Activated B cell treated with CpG ODN at 0.5 μM for 24 hours (primary cell): ENCODE results near the gene LAT. TPM values are rescaled to one million over a fixed set of nuclear protein-coding genes. Genes with fewer than 3 reads are reported as not detected.

Source experiments
- ATAC-seq: fragments of 200-7000 bp; cut with Tn5 transposase; one replicate; pipeline ENCODE4 v1.10.0; 2021; ENCODE audit warnings: low read depth, mild to moderate bottlenecking, moderate library complexity
- CTCF ChIA-PET: fragments of 350-600 bp; sonication (Branson Sonifier 250); formaldehyde crosslinking; loops from one replicate; lab custom pipeline; 2021; ENCODE audit warnings: antibody characterized with exemption; lab: Charles Lee
- POLR2A ChIA-PET: fragments of 350-600 bp; sonication (Branson Sonifier 250); formaldehyde crosslinking; loops from one replicate; lab custom pipeline; 2021; ENCODE audit warnings: antibody characterized with exemption; lab: Charles Lee
- DNase-seq: peaks from one replicate; pipeline ENCODE4 v3.0.0; 2022
- H3K27ac Mint-ChIP-seq: one replicate; pipeline ENCODE4 v1.8.0; 2020; ENCODE audit warnings: mixed read lengths
- H3K27me3 Mint-ChIP-seq: one replicate; pipeline ENCODE4 v1.8.0; 2021; ENCODE audit warnings: mixed read lengths
- H3K36me3 Mint-ChIP-seq: one replicate; pipeline ENCODE4 v1.8.0; 2021; ENCODE audit warnings: low read depth, mixed read lengths
- H3K4me1 Mint-ChIP-seq: one replicate; pipeline ENCODE4 v1.8.0; 2021; ENCODE audit warnings: mixed read lengths
- H3K4me3 Mint-ChIP-seq: one replicate; pipeline ENCODE4 v1.8.0; 2020; ENCODE audit warnings: mild to moderate bottlenecking, mixed read lengths
- H3K9me3 Mint-ChIP-seq: one replicate; pipeline ENCODE4 v1.8.0; 2020; ENCODE audit warnings: mixed read lengths
- intact Hi-C: fragments of 100-400 bp; cut with micrococcal nuclease; formaldehyde crosslinking; loops from one replicate; pipeline ENCODE4 v1.15.1; 2024
- total RNA-seq: library from RNA; stranded (reverse); gene quantifications from 2 replicates; pipeline ENCODE4 v1.2.3, GENCODE V29; 2022
- TF ChIP-seq, protein P1 (sequence below): fragments of 200-600 bp; IDR thresholded peaks from one replicate; pipeline ENCODE4 v1.8.0; 2022; ENCODE audit warnings: antibody characterized with exemption, mild to moderate bottlenecking

Gene LAT
- 3.8 and 6.2 TPM in 2 replicates for total RNA-seq

GRCh38 chr16:28984619-28985135 is at the start of gene LAT:
Gene LAT, plus strand, starts transcription at chr16:28985052. Its CDS starts 366 bp downstream, at chr16:28985418.
- Mint-ChIP-seq H3K4me1 (peaks cover 13% of the 10 kb centered on the region), H3K27me3 (no peaks in the 10 kb centered on the region), H3K27ac (no peak within 1 kb of the TSS), H3K36me3 (peaks cover 56% of the 10 kb centered on the region), H3K9me3 (peaks cover 7% of the 10 kb centered on the region), H3K4me3 (peak within 1 kb of the TSS; percentile 41)
- DNase-seq (no peak), ATAC-seq (peak; percentile 68)
- POLR2A ChIA-PET: interaction anchor here (0.5 to 1.7 kb wide), 11 partner anchors 8 to 1666 kb away, joined by 3 to 6 read pairs (median 3); partner anchors contain the start of genes ALDOA, KATNIP, PRR14 and SPNS1
- TF ChIP-seq, protein P1, sequence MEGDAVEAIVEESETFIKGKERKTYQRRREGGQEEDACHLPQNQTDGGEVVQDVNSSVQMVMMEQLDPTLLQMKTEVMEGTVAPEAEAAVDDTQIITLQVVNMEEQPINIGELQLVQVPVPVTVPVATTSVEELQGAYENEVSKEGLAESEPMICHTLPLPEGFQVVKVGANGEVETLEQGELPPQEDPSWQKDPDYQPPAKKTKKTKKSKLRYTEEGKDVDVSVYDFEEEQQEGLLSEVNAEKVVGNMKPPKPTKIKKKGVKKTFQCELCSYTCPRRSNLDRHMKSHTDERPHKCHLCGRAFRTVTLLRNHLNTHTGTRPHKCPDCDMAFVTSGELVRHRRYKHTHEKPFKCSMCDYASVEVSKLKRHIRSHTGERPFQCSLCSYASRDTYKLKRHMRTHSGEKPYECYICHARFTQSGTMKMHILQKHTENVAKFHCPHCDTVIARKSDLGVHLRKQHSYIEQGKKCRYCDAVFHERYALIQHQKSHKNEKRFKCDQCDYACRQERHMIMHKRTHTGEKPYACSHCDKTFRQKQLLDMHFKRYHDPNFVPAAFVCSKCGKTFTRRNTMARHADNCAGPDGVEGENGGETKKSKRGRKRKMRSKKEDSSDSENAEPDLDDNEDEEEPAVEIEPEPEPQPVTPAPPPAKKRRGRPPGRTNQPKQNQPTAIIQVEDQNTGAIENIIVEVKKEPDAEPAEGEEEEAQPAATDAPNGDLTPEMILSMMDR: no peak
- CTCF ChIA-PET: no interaction called here
- intact Hi-C loops: no loop called here

GRCh38 chr16:28935346-28935745 is 49.5 kb upstream of the LAT start:
- intact Hi-C loops: no loop called here
- no peaks in the 10 kb centered on the region for H3K9me3 Mint-ChIP-seq
- ChIA-PET CTCF (interaction anchor here (2.5 to 7.4 kb wide), 2 partner anchors 9 to 12 kb away, joined by 8 to 51 read pairs; no protein-coding TSS in a partner anchor), POLR2A (interaction anchor here (0.7 to 12.8 kb wide), 5 partner anchors 9 to 111 kb away, joined by 3 to 192 read pairs (median 7); partner anchors contain the start of gene RABEP2)
- peak overlapping the region; percentile 68 for H3K4me3 Mint-ChIP-seq
- H3K4me1 Mint-ChIP-seq: peaks cover 68% of the 10 kb centered on the region
- no peaks in the 10 kb centered on the region for H3K27me3 Mint-ChIP-seq
- H3K27ac Mint-ChIP-seq: peak overlapping the region; percentile 77
- peaks cover 69% of the 10 kb centered on the region for H3K36me3 Mint-ChIP-seq
- TF ChIP-seq, protein P1: no peak
- DNase-seq (no peak), ATAC-seq (no peak)

DNA sequence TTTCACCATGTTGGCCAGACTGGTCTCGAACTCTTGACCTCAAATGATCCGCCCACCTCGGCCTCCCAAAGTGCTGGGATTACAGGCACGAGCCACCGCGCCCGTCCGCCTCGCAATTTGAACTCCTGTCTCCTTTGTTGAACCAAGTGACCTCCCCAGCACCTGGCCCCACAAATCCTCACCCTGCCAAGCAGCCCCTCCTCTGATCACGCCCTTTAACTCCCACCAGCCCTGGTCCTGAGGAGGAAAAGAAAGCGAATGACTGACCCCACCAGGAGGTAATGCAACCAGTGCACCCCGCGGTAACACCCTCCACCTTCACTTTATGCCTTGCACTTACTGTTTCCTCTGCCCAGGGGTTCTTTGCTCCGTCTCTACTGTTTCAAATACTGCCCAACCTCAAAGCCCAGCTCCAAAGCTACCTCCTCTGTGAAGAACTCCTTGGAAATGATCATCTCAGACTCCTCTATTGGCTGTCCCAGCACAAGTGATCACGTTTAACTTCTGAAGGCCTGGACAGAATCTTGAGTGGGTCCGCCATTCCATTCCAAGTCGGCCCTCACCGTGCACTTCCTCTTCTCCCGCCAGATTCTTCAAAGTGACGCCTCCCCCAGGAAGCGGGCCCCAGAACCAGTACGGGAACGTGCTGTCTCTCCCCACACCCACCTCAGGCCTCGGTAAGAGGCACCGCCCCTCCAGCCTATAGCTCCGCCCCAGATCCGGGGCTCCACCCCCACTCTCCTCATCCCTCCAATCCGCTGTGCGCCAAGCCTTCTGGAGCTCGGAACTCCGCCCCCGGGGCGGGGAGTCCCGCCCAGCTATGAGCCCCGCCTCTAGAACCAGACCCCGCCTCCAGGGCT is 48.7 kb upstream of the LAT start:
- CTCF ChIA-PET: interaction anchor here (0.9 to 7.4 kb wide), 3 partner anchors 8 to 13 kb away, joined by 6 to 51 read pairs (median 8); no protein-coding TSS in a partner anchor
- TF ChIP-seq, protein P1: no peak
- peak overlapping the region; percentile 77 for H3K27ac Mint-ChIP-seq
- intact Hi-C loops: loop anchor here (1.0 kb wide), 1 partner anchor 12 kb away; no protein-coding TSS in a partner anchor
- no peaks in the 10 kb centered on the region for H3K9me3 Mint-ChIP-seq
- peak; percentile 74 for DNase-seq
- H3K27me3 Mint-ChIP-seq: no peaks in the 10 kb centered on the region
- peak; percentile 92 for ATAC-seq
- peak overlapping the region; percentile 67 for H3K4me3 Mint-ChIP-seq
- POLR2A ChIA-PET: interaction anchor here (0.7 to 12.8 kb wide), 11 partner anchors 9 to 114 kb away, joined by 3 to 192 read pairs (median 4); partner anchors contain the start of genes ATP2A1, ATXN2L, NFATC2IP and RABEP2
- peaks cover 70% of the 10 kb centered on the region for H3K36me3 Mint-ChIP-seq
- H3K4me1 Mint-ChIP-seq: peaks cover 59% of the 10 kb centered on the region

DNA sequence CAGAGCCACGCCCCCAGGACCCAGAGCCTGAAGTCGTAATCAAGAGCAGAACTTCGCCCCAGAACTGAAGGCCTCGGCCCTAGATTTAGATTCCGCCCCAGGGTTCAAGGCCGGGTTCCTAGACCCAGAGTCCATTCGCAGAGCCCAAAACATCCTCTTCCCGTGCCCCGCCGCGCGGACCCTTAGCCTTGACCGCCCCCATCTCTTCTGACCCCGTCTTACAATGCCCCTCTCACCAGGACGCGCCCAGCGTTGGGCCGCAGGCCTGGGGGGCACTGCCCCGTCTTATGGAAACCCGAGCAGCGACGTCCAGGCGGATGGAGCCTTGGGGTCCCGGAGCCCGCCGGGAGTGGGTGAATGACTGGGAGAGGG is 48.1 kb upstream of the LAT start:
- TF ChIP-seq, protein P1: no peak
- Mint-ChIP-seq H3K27me3 (no peaks in the 10 kb centered on the region), H3K4me3 (no peak overlapping the region), H3K9me3 (no peaks in the 10 kb centered on the region), H3K36me3 (peaks cover 69% of the 10 kb centered on the region), H3K4me1 (peaks cover 53% of the 10 kb centered on the region), H3K27ac (peak overlapping the region; percentile 70)
- POLR2A ChIA-PET: interaction anchor here (0.9 to 12.8 kb wide), 9 partner anchors 8 to 114 kb away, joined by 3 to 192 read pairs (median 5); partner anchors contain the start of genes ATP2A1, ATXN2L, NFATC2IP and RABEP2
- ATAC-seq (no peak), DNase-seq (no peak)
- CTCF ChIA-PET: interaction anchor here (0.9 to 2.5 kb wide), 2 partner anchors 9 to 13 kb away, joined by 6 to 8 read pairs; no protein-coding TSS in a partner anchor
- intact Hi-C loops: loop anchor here (1.0 kb wide), 1 partner anchor 12 kb away; no protein-coding TSS in a partner anchor
